Measurements from ENCODE around the gene CLIP1.
A peak's percentile ranks its signal among the peaks of the same experiment; 100 is the strongest.

CLIP1 gene

GRCh38 chr12:122354958-122355641 is 67.4 kb downstream of the CLIP1 start:
- DNase-seq: no peak

DNA sequence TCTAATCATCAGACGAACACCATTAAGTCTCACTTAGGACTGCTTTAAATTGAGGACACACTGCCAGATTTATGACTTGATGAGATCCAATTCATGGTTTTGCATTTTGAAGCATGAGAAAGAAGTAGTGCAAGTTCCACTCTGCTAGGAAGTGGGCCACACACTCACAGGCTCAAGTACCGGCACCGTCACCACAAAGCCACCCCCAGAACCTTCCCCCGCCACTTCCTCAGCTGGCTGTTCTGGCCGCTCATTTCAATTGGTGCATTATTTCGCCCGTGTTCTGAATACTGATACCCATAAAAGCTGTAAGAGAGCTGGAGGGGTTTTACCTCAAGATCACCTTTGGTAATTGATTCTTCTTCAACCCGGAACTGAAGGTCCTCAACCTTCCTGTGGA is 70.1 kb downstream of the CLIP1 start:
- DNase-seq: peak; percentile 96

DNA sequence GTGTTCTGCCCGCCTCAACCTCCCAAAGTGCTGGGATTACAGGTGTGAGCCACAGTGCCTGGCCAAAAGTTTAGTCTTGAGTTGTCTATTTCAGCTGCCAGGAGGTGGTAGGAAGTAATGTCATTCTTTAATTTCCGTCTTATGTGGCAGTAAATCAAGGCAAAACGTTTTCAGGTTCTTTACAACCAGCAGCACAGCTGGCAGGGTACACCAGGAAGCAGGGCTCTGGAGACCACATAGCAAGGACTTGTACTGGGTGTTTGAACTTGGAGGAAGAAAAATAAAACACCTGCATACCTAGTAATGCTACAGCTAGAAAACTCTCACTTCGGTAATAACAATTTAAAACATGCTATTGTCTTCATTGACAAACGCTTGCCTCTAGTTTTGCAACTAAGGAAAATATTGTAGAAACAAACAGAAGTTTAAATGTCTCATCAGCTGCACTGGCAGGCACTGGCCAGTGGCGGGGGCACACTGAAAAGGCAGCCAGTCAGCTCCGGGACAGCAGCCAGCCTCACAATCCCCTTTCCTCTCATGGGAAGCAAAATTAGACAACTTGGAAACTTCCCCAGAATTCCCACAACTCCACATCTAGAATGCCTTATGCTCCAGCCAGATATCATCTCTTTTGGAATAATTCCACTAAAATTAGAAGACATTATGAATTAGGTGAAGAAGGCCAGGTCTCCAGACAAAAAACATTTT is 72.2 kb downstream of the CLIP1 start:
- DNase-seq: no peak

GRCh38 chr12:122349078-122349477 is 73.4 kb downstream of the CLIP1 start:
- no peak for DNase-seq

DNA sequence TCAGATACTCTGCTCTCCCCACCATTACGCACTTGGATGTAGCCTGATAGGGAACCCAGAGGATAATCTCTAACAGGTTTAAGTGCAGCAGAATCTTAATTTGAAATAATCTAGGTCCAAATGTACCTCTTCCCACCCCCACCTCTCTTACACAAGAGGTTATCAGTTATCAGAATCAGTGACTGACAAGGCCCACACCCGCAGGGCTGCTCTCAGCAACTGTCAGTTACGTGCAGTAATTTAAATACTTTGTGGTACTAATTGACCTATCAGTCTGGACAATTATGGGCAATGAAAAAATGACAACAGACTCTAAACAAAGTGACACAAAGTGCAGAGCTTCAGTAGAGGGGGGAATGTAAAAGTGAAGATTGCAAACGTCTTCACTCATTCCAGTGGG is 74.0 kb downstream of the CLIP1 start:
- DNase-seq: no peak

DNA sequence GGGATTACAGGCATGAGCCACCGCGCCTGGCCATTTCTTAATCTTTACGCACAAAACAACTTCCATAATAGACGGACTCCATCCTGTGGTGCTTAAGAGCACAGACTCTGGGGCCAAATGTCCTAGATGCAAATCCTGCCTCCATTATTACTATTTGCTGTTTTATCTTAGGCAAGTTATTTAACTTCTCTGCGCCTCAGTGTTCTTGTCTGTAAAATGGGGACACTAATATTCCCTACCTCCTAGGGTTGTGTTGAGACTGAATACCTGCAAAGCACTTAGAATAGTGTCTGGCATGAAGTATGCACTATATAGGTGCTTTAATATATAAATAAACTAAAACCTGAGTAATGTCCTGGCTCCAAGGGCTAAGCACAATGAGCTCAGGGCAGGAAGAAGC is 76.4 kb downstream of the CLIP1 start:
- DNase-seq: no peak

- DNase-seq: no peak
Observed at GRCh38 chr12:122345042-122345441, 77.4 kb downstream of the CLIP1 start.

GRCh38 chr12:122336015-122336946 is 86.2 kb downstream of the CLIP1 start:
- peak; percentile 7 for DNase-seq

DNA sequence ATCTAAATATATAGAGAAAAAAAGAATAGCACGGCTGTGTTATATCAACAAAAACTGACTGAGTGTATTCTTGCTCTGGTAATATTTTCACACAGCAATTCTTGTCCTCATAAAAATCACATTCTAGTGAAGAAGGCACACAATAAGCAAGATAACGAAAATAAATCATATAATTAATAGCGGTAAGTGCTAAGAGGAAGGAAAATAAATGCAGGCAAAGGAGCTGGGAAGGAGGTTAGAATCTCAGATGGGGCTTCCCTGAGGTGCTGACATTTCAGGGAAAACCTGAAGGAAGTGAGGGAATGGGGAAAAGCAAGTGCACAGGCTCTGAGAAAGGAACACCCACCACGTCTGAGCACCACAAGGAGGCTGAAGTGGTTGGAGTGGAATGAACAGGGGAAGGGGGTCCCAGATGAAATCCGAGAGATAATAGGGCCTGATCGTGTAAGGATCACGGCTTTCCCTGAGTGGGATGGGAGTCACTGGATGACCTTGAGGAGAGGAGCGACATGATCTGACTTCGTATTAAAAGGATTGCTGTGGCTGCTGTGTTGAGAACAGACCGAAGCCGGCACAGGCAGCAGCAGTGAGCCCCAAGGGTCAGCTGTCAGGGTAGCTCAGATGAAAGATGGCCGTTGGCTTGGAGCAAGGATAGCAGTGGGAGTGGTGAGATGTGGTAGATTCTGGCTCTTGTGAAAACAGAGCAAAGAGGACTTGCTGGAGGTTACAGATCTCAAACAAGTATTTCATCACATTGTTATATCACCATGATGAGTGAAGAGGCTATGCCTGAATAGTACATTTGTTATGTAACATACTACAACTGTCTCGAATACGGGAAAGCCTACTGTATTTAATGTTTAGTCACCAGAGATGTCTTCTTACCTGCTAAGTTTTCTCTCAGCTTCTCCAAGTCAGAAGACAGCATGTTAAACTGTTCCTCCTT is 89.1 kb downstream of the CLIP1 start:
- DNase-seq: no peak

- no peak for DNase-seq
Observed at GRCh38 chr12:122327494-122328385, 94.7 kb downstream of the CLIP1 start.

- no peak for DNase-seq
Observed at GRCh38 chr12:122327014-122327413, 95.5 kb downstream of the CLIP1 start.

DNA sequence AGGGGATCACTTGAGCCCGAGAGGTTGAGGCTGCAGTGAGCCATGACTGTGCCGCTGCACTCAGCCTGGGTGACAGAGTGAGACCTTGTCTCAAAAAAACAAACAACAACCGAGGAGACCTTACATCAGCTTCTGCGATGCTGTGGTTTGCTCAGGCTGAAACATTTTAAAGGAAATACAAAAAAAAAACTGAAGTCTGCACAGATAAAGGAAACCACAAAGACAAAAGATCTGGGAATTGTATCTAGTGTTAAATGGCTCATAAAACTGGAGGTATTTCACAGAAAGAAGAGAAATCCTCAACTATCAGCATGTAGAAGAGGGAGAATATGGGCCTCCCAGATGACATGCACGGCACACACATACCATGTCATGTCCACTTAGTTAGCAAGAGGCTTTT is 95.9 kb downstream of the CLIP1 start:
- no peak for DNase-seq

- DNase-seq: no peak
Observed at GRCh38 chr12:122323311-122324019, 99.0 kb downstream of the CLIP1 start.

DNA sequence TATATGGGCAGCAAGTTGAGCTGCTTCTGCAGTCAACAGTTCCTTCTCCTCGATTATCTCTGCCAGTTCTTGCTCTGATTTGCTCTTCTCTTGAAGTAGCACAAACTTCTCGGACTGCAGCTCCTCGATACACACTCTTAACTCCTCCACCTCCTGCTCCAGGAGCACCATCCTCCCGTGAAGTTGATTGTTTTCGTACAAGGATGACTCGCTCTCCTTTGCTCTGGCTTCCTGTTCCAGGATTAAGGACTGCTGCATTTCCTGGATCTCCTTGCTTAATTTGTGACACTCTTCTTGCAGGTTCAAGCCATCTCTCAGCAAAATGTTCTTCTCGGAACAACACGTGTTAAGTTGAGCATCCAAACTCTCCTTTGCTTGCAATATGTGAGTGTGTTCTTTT is 100.0 kb downstream of the CLIP1 start:
- DNase-seq: no peak

GRCh38 chr12:122318607-122319605 is 103.6 kb downstream of the CLIP1 start:
- no peak for DNase-seq

GRCh38 chr12:122312926-122313325 is 109.5 kb downstream of the CLIP1 start:
- no peak for DNase-seq

DNA sequence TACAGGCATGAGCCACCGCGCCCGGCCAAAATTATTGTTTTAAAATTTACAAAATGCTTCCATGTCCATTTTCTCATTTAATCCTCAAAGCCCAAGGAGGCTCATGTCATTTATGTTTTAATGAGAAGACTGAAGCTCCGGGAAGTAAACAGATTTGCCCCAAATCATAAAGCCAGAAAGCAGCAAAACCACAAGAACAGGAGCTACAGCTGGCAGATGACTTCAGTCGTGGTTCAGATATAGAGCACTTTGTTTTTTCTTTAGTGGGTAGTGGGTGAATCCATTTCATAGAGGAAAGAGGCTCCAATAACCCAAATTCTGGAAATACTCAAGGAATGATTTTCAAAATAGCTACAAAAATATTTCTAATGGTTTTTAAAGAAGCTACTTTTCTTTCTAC is 110.8 kb downstream of the CLIP1 start:
- DNase-seq: no peak

DNA sequence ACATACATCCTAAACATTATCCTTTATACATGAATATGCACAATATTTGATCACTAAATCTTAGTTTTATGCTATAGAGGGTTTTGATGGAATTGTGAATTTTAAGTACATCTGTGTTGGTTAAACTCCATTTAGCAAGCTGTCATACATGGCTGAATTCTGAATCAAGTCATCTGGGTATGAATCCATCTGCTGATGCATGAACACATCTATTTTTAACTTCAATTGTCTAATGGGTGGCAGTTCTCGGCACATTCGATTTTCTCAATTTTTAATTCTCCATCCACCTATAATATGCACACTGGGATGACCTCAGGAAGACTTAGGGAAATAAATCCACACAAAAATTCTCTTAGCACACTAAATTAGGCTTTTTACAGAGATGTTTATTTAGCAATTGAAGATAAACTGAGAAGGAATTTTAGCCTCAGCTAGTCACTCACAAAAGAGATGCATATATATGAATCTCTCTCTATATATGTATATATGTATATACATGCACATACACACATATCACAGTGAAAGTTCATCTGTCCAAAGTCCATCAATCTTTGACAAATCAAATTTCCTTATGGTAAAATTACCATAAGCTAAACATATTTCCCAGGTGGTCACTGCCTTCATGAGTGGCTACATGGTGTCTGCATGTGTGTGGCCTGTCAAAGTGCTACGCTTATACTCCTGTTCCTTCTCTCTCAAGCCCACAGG is 111.7 kb downstream of the CLIP1 start:
- no peak for DNase-seq
